H1 (cell line): ENCODE measurements around the gene KRT76. TPM values are rescaled to one million over a fixed set of nuclear protein-coding genes. Genes with fewer than 3 reads are reported as not detected.

ENCODE experiments used
- polyA plus RNA-seq, 7 experiments: library from polyadenylated mRNA; depleted of rRNA in 3 of 7; stranded (reverse) in 5 of 7; unstranded in 2 of 7; fragments of >200 nt in 5 of 7; fragments of 200-250 nt in 2 of 7; gene quantifications; 1 replicate in 5 of 7; 2 replicates in 1 of 7; 4 replicates in 1 of 7; pipeline versions ENCODE4 v1.2.1 to v1.2.3, GENCODE V29; 2011 to 2013; ENCODE audit warnings: missing spikeins in 2 of 7, mixed read lengths in 2 of 7
- total RNA-seq: library from RNA; stranded (reverse); fragmentation: NEBNext Ultra II Directional; extraction: Animal tissue kit (Norgen Biotek cat#: 25700); gene quantifications from 2 replicates; pipeline ENCODE4 v1.2.1, GENCODE V29; 2021
- TF ChIP-seq, protein P1 (sequence below), 3 experiments: IDR thresholded peaks; 1 replicate in 2 of 3; 2 replicates in 1 of 3; pipeline versions ENCODE4 v1.5.1 to v1.6.1; 2011; ENCODE audit warnings: low read length in 3 of 3, mild to moderate bottlenecking in 3 of 3, inconsistent platforms in 2 of 3, low read depth in 1 of 3, moderate library complexity in 1 of 3; ENCODE audit not compliant: insufficient read depth in 1 of 3; ENCODE audit errors: control extremely low read depth in 1 of 3

Gene KRT76
- total and polyA plus RNA-seq, 2 of the 8 experiments (the other 6 are each of a cell fraction or from before 2014, with no cell fraction given), result not detected

DNA sequence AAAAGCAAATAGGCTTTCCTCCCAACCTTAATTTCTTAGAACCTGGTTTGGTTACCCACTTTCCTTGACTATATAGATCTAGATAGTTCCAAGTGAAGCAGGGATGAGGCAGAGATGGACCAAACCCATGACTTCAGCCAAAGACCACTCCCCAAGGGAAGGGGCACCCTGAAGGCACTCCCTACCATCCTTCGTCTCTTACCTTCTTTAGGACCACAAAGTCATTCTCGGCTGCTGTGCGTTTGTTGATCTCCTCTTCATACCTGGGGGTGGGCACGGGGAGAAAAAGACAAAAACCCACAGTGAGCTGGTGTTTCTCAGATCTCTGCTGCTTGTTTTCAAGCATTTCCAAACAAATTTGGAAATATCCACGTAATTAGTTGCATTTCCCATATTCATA, 33.4 kb upstream of the KRT76 start (continued):
- TF ChIP-seq, protein P1, sequence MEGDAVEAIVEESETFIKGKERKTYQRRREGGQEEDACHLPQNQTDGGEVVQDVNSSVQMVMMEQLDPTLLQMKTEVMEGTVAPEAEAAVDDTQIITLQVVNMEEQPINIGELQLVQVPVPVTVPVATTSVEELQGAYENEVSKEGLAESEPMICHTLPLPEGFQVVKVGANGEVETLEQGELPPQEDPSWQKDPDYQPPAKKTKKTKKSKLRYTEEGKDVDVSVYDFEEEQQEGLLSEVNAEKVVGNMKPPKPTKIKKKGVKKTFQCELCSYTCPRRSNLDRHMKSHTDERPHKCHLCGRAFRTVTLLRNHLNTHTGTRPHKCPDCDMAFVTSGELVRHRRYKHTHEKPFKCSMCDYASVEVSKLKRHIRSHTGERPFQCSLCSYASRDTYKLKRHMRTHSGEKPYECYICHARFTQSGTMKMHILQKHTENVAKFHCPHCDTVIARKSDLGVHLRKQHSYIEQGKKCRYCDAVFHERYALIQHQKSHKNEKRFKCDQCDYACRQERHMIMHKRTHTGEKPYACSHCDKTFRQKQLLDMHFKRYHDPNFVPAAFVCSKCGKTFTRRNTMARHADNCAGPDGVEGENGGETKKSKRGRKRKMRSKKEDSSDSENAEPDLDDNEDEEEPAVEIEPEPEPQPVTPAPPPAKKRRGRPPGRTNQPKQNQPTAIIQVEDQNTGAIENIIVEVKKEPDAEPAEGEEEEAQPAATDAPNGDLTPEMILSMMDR (IDR thresholded peaks at IDR 0.05; ENCODE audit: control extremely low read depth in 1 of 3, insufficient read depth in 1 of 3, low read depth in 1 of 3, low read length in 3 of 3), result no peak
